C4-2B (cell line): ENCODE measurements around the gene ADGRD2.

ENCODE experiments used
- H3K27ac ChIP-seq: fragments of 450-650 bp; 2 replicates; pipeline ENCODE4 v1.5.1; 2017
- CTCF ChIP-seq: fragments of 450-650 bp; conservative IDR thresholded peaks from 2 replicates; pipeline ENCODE4 v1.5.1; 2017; ENCODE audit warnings: mild to moderate bottlenecking
- ZFX ChIP-seq: fragments of 450-650 bp; IDR thresholded peaks from 2 replicates; pipeline ENCODE4 v1.6.1; 2017

ADGRD2 gene

GRCh38 chr9:124492818-124493217, 42.6 kb downstream of the ADGRD2 start:
- no peak overlapping the region for H3K27ac ChIP-seq
- no peak for TF ChIP-seq CTCF
- TF ChIP-seq ZFX, result no peak

- no peak for TF ChIP-seq CTCF
- no peak for TF ChIP-seq ZFX
Observed at GRCh38 chr9:124493218-124493617, 43.0 kb downstream of the ADGRD2 start.

DNA sequence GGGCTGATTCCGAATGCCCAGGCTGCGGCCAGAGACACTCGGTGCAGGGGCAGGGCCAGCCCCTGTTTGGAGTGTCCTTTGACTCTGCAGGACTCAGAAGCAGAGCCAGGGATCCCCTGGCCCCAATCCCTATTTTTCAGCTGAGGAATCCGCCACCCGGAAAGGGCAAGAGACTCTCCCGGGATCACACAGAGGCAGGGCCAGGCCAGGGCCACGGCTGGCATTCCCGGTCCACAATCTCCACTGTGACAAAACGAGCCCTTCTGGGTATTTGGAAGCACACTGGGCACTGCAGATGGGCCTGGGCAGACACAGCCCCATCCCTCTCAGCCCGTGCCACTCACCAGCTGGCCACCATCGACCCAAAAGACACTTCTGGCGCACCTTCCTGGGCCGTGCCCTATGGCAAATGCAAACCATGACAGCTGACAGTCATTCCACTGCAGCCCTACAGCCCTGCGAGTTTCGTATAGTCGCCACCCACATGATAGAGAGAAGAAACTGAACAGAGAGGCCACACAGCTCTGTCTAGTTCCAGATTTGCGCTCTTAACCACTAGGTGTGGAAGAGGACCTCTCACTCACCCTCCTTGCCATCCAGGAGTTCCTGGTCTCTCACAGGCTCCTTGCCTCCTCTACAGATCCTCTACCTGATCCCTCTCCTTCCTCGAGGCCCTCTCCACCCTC, 43.7 kb downstream of the ADGRD2 start:
- TF ChIP-seq CTCF, result no peak
- TF ChIP-seq ZFX, result no peak
- no peak overlapping the region for H3K27ac ChIP-seq

More at GRCh38 chr9:124493218-124493617, 43.0 kb downstream of the ADGRD2 start:
- H3K27ac ChIP-seq, result no peak overlapping the region

DNA sequence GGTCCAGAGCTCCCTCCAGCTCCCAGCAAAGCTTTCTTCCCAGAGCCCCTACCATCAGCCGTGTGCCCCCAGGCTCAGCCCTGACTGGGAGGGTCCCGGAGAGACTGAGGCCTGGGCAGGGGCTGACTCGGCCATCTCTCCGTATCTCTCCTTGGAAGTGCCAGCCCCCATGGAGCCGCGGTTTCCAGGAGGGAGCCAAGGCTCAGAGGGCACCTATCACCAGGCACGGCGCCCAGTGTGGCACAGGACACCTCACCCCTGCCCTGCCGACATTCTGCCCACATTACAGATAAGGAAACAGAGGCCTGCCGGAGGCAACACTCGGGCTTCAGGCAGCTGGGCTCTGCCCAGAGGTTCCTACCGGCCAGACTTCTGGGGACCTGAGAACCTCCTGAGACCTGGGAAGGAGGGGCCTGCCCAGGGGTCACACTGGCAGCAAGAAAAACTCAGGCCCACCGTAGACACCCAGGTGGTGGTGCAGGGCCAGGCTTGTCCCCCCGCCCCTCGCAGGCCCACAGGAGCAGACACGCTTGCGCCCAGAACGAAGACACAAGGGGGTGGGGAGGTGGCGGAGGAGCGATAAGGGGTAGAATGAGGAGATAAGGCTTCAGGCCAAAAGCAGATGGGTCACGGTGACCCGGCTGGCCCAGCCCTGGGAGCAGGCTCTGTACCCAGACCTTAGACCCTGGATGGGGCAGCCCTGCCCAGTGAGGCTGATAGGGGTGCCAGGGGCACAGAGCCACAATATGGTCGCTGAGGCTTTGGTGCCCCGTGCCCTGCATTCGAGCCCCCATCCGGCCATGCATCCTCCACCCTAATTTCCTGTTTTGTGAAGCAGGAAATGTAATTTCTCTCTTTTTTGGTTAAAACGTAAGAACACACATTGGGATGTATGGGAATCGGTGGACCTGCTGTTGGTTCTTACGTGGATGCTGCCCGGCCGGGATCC, 45.1 kb downstream of the ADGRD2 start:
- no peak overlapping the region for H3K27ac ChIP-seq
- no peak for TF ChIP-seq ZFX
- TF ChIP-seq CTCF, result no peak

DNA sequence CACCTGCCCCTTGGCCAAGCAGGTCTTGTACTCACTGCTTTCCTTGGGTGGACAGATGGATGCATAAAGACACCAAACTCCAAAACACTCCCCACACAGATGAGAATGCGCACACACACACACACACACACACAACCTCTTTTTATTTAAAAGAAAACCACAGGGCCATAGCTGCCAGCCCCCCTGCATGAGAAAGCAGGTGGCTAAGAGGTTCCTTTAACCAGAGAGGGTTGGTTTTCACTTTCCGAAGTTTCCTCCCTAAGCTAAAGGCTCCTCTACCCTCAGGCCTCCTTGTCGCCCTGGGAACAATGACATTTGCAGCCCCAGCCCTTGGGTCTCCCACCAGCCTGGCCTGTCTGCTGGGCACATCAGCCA, 45.8 kb downstream of the ADGRD2 start:
- TF ChIP-seq CTCF, result no peak
- no peak overlapping the region for H3K27ac ChIP-seq

DNA sequence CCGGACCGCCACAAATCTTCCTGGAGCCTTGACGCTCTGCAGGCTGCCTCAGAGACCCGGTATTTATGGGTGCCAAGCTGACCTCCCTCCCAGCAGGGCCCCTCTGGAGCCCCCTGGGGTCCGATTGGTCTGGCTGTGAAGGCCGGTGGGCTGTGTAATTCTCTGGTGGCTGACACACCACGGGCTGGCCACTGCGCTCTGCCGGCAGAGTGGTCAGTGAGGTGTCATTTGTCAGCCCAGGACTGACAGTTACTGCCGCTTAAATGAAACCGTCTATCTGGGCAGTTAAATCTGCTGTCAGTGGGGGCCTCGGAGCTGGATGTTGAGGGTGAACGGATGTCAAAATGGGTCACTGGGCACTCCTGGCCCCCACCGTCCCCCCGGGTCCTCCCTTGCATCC, 46.2 kb downstream of the ADGRD2 start:
- no peak overlapping the region for H3K27ac ChIP-seq
- TF ChIP-seq CTCF, result no peak
- TF ChIP-seq ZFX, result no peak

GRCh38 chr9:124497441-124497840, 47.2 kb downstream of the ADGRD2 start:
- no peak for TF ChIP-seq ZFX
- no peak for TF ChIP-seq CTCF
- no peak overlapping the region for H3K27ac ChIP-seq
